Stimulated activated CD8-positive, alpha-beta memory T cell treated with anti-CD3 and anti-CD28 coated beads, Interleukin-7, amount 100 ng/mL, for 24 hours (primary cell): ENCODE measurements around the gene COL4A2.

Source experiments
- DNase-seq: peaks from one replicate; pipeline ENCODE4 v3.0.0-alpha.2; 2020; ENCODE audit warnings: low read depth

Gene COL4A2

GRCh38 chr13:110322126-110322827, 15.2 kb downstream of the COL4A2 start:
- DNase-seq, result no peak

- DNase-seq, result no peak
These were observed 15.7 kb downstream of the COL4A2 start for GRCh38 chr13:110322828-110323171.

GRCh38 chr13:110323172-110323891, 16.2 kb downstream of the COL4A2 start:
- DNase-seq, result no peak

GRCh38 chr13:110324026-110324749, 17.1 kb downstream of the COL4A2 start:
- DNase-seq, result no peak

GRCh38 chr13:110326263-110326904, 19.3 kb downstream of the COL4A2 start:
- DNase-seq, result no peak

- DNase-seq, result no peak
These were observed 20.1 kb downstream of the COL4A2 start for GRCh38 chr13:110327051-110327721.

GRCh38 chr13:110328573-110328972, 21.5 kb downstream of the COL4A2 start:
- no peak for DNase-seq

- no peak for DNase-seq
These were observed 22.2 kb downstream of the COL4A2 start for GRCh38 chr13:110329258-110329657.

- no peak for DNase-seq
These were observed 22.8 kb downstream of the COL4A2 start for GRCh38 chr13:110329798-110330461.

GRCh38 chr13:110330491-110331011, 23.5 kb downstream of the COL4A2 start:
- DNase-seq, result no peak

- no peak for DNase-seq
These were observed 24.3 kb downstream of the COL4A2 start for GRCh38 chr13:110331362-110331761.

GRCh38 chr13:110332750-110333149, 25.7 kb downstream of the COL4A2 start:
- no peak for DNase-seq

GRCh38 chr13:110333837-110334236, 26.8 kb downstream of the COL4A2 start:
- DNase-seq, result no peak

- no peak for DNase-seq
These were observed 27.2 kb downstream of the COL4A2 start for GRCh38 chr13:110334256-110334655.

GRCh38 chr13:110334841-110335490, 27.9 kb downstream of the COL4A2 start:
- no peak for DNase-seq

- DNase-seq, result no peak
These were observed 29.0 kb downstream of the COL4A2 start for GRCh38 chr13:110336108-110336507.

- DNase-seq, result no peak
These were observed 29.6 kb downstream of the COL4A2 start for GRCh38 chr13:110336681-110337080.

GRCh38 chr13:110337247-110337646, 30.2 kb downstream of the COL4A2 start:
- no peak for DNase-seq

GRCh38 chr13:110338441-110339101, 31.5 kb downstream of the COL4A2 start:
- DNase-seq, result no peak

- DNase-seq, result no peak
These were observed 32.2 kb downstream of the COL4A2 start for GRCh38 chr13:110339263-110339662.
